ENCODE measurements around the gene RAB38.

DNA sequence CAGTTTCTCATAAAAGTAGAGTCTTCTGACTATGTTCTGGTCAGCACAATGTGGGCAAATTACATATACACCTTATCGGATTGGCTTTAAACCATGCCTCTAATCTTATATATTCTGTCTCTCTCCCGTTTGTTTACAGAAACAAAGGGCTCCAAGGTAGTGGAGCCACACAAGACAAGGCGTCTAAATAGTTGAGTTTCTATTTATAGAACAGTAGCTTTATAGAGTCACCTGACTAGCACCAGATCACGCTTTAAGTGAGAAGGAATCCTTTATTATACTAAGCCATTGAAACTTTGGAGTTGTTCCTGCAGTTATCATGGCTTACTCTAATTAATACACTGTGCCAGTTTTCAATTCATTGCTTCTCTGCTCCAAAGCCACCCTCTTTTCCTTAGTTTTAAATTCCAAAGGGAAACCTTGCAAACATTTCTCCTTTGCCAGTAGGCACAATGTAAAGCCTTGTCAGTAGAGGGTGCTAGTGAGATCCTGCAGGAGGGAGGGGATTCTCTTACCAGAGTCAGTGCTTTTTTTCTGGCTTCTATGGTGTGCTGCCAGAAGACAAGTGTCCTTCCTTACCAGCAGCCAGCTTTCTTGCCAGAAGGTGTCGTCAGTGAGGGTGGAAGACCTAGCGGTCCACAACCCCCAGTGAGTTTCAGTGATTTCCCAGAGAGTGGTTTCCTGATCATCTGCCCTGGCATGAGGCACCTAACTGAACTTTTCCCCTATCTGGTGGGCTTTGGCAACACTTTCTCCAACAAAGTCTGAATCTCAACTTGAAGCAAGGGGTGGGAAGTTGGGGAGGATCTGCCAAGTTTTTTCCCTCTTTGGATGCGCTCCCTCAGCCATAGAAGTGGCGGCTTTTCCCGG is 71.7 kb downstream of the RAB38 start:
- TF ChIP-seq, protein P1, sequence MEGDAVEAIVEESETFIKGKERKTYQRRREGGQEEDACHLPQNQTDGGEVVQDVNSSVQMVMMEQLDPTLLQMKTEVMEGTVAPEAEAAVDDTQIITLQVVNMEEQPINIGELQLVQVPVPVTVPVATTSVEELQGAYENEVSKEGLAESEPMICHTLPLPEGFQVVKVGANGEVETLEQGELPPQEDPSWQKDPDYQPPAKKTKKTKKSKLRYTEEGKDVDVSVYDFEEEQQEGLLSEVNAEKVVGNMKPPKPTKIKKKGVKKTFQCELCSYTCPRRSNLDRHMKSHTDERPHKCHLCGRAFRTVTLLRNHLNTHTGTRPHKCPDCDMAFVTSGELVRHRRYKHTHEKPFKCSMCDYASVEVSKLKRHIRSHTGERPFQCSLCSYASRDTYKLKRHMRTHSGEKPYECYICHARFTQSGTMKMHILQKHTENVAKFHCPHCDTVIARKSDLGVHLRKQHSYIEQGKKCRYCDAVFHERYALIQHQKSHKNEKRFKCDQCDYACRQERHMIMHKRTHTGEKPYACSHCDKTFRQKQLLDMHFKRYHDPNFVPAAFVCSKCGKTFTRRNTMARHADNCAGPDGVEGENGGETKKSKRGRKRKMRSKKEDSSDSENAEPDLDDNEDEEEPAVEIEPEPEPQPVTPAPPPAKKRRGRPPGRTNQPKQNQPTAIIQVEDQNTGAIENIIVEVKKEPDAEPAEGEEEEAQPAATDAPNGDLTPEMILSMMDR (IDR thresholded peaks at IDR 0.05) = no peak
- no peak for TF ChIP-seq POLR2AphosphoS5 (IDR thresholded peaks at IDR 0.05)

All from breast epithelium (tissue), 3 donors.